Erythroblast (primary cell): ENCODE data around the gene MRC1.

Experiments used
- GATA1 ChIP-seq: IDR thresholded peaks from 2 replicates; pipeline ENCODE4 v1.6.1; 2011; ENCODE audit warnings: low read depth, mild to moderate bottlenecking, control low read depth, low read length, moderate library complexity
- POLR2A ChIP-seq: IDR thresholded peaks from 2 replicates; pipeline ENCODE4 v1.6.1; 2011; ENCODE audit warnings: mild to moderate bottlenecking, low read length

DNA sequence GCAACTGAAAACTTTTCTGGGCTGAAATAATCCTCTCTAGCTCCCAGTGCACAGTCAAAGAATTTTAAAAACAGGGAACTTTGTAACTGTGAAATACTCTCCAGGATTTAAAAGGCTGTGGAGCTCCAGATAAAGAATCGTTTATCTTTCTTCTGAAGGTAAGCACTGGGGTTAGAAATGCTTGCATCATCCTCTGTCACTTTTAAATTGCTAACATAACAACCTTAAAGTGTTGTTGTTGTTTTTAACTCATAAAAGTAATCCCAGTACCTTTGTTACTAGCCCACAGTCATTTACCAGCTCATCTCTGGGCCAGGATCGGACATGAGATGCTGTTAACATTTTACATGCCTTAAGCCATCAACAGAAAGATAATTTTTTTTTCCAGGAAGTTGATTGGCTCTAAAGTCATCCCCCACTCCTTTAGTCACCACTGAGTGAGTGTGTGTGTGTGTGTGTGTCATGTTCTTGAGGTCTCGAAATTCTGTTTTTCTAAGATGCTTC is 142.8 kb downstream of the MRC1 start, which contains the start of gene SLC39A12:
- TF ChIP-seq POLR2A (no peak), GATA1 (no peak)
